Stimulated activated CD4-positive, alpha-beta T cell treated with anti-CD3 and anti-CD28 coated beads, Interleukin-12 subunit alpha, Interleukin-12 subunit beta, amount 100 ng/mL, for 24 hours (primary cell): ENCODE results near the gene FOSL1.

ENCODE experiments used
- DNase-seq, 2 experiments: peaks; one replicate each; pipeline ENCODE4 v3.0.0-alpha.2; 2020; ENCODE audit warnings: low read depth in 2 of 2

Gene FOSL1

DNA sequence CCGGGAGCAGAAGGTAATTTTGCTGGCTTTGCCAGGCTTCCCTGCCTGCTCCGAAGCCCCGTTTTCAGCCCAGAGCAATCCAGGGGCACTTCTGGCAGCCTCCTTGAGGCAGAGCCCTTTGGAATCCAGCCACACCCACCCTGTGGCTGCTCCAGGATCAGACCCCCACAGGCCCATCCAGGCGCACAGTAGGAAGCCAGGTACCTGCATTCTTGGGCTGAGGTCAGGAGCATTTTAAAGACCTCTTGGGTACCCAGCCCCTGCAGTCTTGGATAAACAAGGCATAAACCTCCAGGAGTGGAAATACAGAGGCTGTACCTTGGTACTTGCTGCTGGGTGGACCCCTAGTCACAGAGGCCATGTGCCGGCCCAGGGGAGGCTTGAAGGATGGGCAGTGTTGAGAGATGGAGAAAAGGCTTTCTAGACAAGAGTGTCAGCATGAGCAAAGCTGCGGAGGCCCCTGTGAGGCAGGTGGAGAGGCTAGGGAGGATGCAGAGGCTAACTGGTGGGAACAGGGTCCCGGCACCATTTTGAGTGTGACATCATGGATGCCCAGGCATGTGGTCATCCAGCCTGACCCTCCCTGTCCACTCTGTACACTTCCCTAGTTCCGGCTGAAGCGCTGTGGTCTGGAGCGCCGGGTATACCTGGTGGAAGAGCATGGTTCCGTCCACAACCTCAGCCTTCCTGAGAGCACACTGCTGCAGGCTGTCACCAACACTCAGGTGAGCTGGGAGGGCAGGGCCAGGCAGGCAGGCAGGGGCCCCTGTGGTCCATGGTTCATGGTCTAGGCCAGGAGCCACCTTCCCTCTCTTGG lies 36.1 kb downstream of the FOSL1 start:
- no peak for DNase-seq

- no peak for DNase-seq
Measured at GRCh38 chr11:65862941-65863888, 37.0 kb downstream of the FOSL1 start.

GRCh38 chr11:65862191-65862735 lies 37.9 kb downstream of the FOSL1 start:
- DNase-seq = no peak

- DNase-seq = no peak
Measured at GRCh38 chr11:65861533-65862183, 38.5 kb downstream of the FOSL1 start.

GRCh38 chr11:65861165-65861505 lies 39.1 kb downstream of the FOSL1 start:
- DNase-seq = no peak

- DNase-seq = peak; percentile 90 to 95
Measured at GRCh38 chr11:65860278-65861164, 39.7 kb downstream of the FOSL1 start, which contains the start of gene MUS81. Gene MUS81 (plus strand): TSS chr11:65860433. CDS start chr11:65860754, 321 bp downstream.

- peak in 1 of 2 experiments; percentile 37 for DNase-seq
Measured at GRCh38 chr11:65859812-65860277, 40.3 kb downstream of the FOSL1 start.

DNA sequence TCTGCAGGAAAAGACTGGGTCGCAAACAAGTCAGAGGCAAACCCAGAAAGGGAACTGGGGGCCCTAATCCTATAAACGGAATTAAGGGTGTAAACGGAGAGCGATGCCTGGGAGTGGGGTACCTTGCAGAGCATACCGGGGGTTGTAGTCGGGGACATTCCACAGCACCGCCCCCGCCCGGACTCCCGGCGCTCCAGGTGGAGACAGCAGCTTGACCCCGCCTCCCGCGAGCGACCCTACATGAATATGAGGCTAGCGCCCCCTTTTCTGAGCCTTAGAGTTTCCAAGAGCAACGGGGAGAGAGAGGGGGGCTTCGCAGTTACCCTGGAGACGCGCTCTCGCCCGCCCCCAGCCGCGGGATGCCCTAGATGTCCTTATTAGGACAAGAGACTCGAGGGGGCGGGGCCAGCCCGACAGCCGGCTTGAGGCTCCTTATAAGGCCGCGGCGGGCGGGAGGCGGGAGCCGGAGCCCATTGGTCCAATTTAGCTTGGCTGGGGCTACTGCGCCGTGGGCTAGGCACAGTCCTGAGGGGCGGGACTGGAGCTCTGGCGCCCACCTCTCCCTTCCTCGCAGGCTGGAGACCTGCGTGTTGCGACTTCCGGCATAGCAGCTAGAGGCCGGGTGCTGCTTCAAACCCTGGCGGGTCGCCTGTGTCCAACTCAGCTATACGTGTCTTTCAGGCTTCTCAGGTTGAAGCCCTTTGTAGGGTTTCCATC lies 40.9 kb downstream of the FOSL1 start:
- peak; percentile 93 to 98 for DNase-seq

- DNase-seq = no peak
Measured at GRCh38 chr11:65858681-65859087, 41.5 kb downstream of the FOSL1 start.

DNA sequence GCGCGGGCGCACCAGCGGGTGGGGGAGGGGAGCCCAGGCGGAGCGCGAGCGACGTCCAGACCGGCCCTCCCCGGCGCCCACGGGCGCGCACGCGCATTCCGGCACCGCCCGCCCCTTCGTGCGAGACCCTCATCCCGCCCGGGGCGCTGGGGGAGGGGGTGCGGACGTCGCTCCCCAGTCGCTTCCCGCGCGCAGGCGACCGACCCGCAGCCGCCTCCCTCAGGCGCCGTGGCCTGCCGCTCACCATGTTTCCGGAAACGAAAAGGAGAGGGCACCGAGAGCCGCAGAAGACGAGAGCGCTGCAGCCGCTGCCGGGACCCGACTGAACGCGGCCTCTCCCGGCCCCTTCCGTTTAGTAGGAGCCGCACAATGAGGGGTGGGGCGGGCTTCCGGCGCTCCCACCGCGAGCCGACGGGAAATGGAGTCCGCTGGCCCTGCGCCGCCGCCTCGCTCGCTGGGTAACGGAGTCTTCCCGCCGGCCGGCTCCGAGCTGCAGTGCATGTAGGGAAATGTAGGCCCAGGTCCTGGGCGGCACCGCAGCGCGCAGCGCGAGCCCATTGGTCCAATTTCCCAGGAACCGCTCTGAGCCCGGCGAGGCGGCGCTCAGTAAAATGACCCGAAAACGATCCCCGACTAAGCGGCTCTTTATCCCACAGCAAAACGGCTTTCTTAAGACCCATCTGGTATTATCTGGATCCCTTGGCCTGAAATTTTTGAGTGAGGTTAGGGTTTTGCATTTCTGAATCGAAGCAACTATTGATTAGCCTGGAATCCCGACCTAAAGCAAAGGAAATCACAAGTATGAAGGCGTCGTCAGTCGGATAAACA lies 42.1 kb downstream of the FOSL1 start, which contains the start of gene CFL1:
TSS of gene CFL1 (minus strand) at position 328 of the 828 bp plus-strand sequence. CDS start at position 247, 81 bp downstream.
- DNase-seq = peak; percentile 94 to 95

- peak in 1 of 2 experiments; percentile 43 for DNase-seq
Measured at GRCh38 chr11:65857500-65857852, 42.7 kb downstream of the FOSL1 start.

DNA sequence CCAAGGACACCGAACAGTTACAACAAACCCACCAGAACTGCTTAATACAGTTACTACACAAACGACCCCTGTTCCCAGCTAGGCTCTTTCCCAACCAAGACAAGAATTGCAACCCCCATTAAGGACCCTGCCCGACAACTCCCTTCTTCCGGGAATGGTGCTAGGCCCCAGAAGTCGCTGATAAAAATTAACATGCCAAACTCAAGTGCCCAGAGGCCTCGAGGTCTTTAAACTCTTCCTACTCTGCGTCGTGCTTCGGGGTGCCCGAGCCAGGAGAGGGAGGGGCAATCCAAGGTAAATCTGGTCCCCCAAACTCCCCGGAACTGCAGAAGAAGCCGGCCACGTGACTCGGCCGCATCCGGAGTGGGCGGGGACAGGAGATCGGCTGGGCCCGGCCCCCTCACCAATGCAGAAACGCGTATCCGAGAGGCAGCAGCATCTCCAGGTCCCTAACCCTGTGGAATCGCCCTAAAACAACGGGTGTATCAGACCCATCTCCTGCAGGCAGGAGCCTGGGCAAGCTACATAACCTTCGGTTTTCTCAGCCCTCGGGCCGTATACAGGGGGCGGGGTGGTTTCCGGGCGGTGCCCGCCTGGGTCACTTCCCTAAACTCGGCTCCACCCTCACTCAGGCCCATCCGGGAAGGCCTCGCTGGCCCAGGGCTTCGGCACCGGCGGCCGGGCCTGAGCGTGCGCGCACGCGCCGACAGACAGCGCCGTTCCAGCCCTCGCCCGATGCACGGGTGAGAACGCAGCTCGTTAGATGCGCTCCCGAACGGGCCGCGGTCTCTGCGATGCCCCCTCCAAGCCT lies 43.3 kb downstream of the FOSL1 start:
- DNase-seq = peak; percentile 55 to 79

- no peak for DNase-seq
Measured at GRCh38 chr11:65855927-65856363, 44.2 kb downstream of the FOSL1 start.

GRCh38 chr11:65854852-65855837 lies 45.0 kb downstream of the FOSL1 start:
- no peak for DNase-seq

DNA sequence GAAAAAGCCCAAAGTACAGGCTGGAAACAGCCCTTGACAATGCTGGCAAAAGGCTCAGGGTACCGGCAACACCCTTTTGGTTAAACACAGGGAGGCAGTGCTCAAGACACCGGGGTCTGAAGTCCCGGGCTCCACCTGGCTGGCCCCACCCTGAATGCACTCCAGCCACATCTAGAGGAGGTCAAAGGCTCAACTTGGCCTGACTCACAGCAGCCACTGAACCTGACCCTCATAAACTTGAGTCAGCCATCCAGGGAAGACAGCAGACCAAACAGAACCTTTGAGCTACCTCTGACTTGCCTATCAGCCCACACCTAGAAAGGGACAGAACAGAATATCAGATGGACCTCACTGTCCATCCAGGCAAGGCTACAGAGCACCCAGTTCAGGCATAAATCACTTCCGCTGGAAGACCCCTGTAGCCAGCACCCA lies 46.0 kb downstream of the FOSL1 start:
- no peak for DNase-seq

DNA sequence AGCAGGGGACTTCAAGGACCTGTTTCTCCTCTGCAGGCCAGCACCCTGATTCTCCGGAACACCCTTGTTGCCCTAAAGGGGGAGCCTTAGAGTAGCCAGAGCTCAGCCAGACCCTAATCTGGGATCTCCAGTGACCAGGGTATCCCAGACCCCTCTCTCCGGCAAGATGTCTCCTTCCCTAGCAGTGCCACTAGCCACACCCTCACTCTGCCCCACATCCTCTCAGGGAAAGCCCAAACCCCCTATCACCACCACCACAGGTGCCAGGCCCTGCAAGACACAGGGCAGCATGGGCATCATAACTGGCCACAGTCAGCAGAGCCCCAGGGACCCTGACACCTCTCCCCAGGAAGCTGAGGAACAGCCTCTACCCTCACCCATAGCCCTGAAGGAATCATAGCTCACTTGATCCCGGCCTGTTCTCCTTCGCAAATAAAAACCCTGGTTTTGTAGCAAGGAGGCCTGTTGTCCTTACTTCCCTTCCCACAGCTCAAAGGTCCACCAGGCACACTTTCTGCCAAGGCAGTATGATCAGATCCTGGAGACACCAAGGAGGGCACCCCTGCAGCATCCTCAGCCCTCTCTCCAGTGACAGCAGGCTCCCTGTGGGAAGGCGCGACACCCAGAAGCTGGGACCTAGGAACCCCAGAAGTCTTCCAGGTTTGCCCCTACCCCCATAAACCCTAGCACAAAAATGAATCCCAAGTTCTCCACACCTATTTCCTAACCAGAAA lies 46.8 kb downstream of the FOSL1 start:
- DNase-seq = no peak
